ENCODE data around the gene GCKR.
"Not testable (repeated sequence)": the region's sequence is repeated elsewhere in the genome, so short reads cannot be mapped to it uniquely, and the experiment has no call there.

The GCKR gene

GRCh38 chr2:27518113-27518781 lies 21.6 kb downstream of the GCKR start:
- DNase-seq: no peak

DNA sequence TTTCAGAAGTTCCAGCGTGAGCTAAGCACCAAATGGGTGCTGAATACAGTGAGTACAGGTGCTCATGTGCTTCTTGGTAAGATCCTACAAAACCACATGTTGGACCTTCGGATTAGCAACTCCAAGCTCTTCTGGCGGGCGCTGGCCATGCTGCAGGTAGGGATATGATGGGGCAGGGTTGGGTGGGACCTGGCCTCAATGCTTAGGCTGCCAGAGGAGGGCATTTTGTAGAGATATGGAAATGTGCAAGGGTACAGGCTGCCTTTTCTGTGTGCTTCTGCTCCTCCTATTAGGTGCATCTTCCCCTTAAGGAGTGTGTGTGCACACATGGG lies 22.1 kb downstream of the GCKR start:
- DNase-seq: no peak

GRCh38 chr2:27520316-27520715 lies 23.7 kb downstream of the GCKR start:
- no peak for DNase-seq

- DNase-seq: no peak
These were observed 25.8 kb downstream of the GCKR start for GRCh38 chr2:27522400-27522945.

GRCh38 chr2:27527182-27527581 lies 30.5 kb downstream of the GCKR start:
- DNase-seq: no peak

- no peak for DNase-seq
These were observed 35.3 kb downstream of the GCKR start for GRCh38 chr2:27531983-27532382.

DNA sequence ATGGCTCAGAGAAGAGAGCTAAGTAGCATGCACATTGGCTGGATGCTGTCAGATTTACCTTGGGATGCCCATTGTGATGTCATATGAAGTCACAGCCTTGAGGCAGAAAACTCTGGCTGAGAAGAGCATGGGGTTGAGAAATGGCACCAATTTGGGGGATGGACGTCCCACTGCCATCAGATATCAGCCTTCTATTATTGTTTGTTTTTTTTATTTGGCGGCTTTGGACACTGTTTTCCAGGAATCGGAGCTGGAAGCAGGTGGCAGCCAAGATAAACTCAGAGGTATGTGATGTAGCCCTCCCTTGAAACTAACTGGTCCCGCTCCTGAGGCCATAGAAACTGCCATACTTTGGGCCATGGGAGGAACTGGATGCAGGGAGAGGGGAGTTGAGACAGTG lies 40.6 kb downstream of the GCKR start:
- DNase-seq: no peak

DNA sequence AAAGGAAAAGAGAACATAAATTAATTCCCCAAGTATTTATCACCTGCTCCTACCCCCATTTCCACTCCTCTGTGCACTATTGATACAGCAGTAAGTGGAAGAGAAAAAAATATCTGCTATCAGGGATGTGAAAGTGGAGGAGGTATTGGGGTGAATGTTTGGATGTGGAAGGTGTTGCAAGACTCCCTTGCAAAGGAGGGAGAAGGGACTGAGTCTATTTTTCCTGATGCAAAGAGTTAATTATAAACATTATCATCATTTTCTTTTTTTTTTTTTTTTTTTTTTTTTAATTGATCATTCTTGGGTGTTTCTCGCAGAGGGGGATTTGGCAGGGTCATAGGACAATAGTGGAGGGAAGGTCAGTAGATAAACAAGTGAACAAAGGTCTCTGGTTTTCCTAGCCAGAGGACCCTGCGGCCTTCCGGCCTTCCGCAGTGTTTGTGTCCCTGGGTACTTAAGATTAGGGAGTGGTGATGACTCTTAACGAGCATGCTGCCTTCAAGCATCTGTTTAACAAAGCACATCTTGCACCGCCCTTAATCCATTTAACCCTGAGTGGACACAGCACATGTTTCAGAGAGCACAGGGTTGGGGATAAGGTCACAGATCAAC lies 42.3 kb downstream of the GCKR start:
- DNase-seq: not testable (repeated sequence)

DNA sequence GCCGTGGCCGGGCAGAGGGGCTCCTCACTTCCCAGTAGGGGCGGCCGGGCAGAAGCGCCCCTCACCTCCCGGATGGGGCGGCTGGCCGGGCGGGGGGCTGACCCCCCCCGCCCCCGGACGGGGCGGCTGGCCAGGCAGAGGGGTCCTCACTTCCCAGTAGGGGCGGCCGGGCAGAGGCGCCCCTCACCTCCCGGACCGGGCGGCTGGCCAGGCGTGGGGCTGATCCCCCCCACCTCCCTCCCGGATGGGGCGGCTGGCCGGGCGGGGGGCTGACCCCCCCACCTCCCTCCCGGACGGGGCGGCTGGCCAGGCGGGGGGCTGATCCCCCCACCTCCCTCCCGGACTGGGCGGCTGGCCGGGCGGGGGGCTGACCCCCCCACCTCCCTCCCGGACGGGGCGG lies 43.0 kb downstream of the GCKR start:
- not testable (repeated sequence) for DNase-seq

GRCh38 chr2:27544143-27544821 lies 47.6 kb downstream of the GCKR start:
- DNase-seq: no peak

GRCh38 chr2:27545348-27546141 lies 48.9 kb downstream of the GCKR start:
- DNase-seq: no peak

DNA sequence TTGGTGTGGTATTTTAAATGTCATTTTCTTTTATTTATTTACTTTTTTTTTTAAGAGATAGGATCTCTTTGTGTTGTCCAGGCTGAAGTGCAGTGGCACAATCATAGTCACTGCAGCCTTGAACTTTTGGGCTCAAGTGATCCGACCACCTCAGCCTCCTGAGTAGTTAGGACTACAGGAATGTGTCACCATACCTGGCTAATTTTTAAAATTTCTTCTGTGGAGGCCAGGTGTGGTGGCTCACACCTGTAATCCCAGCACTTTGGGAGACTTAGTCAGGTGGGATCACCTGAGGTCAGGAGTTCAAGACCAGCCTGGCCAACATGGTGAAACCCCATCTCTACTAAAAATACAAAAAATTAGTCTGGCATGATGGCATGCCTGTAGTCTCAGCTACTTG lies 52.7 kb downstream of the GCKR start:
- DNase-seq: no peak

- DNase-seq: no peak
These were observed 54.9 kb downstream of the GCKR start for GRCh38 chr2:27551514-27551913.

GRCh38 chr2:27552941-27553340 lies 56.3 kb downstream of the GCKR start:
- no peak for DNase-seq

DNA sequence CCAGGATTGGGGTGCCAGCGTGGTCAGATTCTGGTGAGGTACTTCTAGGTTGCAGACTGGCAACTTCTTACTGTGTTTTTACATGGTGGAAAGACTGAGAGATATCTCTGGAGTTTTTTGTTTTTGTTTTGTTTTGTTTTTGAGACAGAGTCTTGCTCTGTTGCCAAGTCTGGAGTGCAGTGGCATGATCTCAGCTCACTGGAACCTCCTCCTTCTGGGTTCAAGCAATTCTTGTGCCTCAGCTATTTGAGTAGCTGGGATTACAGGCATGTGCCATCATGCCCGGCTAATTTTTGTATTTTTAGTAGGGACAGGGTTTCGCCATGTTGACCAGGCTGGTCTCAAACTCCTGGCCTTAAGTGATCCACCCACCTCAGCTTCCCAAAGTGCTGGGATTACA lies 57.8 kb downstream of the GCKR start:
- DNase-seq: not testable (repeated sequence)

GRCh38 chr2:27559228-27559627 lies 62.6 kb downstream of the GCKR start:
- no peak for DNase-seq

DNA sequence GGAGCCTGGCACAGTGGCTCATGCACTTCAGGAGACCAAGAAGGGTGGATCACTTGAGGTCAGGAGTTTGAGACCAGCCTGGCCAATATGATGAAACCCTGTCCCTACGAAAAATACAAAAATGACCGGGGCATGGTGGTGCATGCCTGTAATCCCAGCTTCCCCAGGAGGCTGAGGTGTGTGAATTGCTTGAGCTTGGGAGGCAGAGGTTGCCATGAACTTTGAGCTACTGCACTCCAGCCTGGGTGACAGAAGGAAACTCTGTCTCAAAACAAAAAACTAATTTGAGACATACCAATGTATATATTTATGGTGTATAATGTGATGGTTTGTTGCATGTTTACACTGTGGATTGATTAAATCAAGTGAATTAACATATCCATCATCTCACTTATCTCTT lies 64.4 kb downstream of the GCKR start:
- no peak for DNase-seq

- no peak for DNase-seq
These were observed 70.0 kb downstream of the GCKR start for GRCh38 chr2:27566628-27567027.

- DNase-seq: no peak
These were observed 72.8 kb downstream of the GCKR start for GRCh38 chr2:27569398-27569797.

- no peak for DNase-seq
These were observed 74.6 kb downstream of the GCKR start for GRCh38 chr2:27571197-27571596.

GRCh38 chr2:27571681-27572080 lies 75.0 kb downstream of the GCKR start:
- no peak for DNase-seq

GRCh38 chr2:27572439-27572838 lies 75.8 kb downstream of the GCKR start:
- peak; percentile 18 for DNase-seq

GRCh38 chr2:27572998-27573429 lies 76.4 kb downstream of the GCKR start:
- DNase-seq: peak; percentile 27

Data from CD4-positive, alpha-beta T cell treated with Interleukin-4 for 4 hours (primary cell).